OCI-LY7 (cell line): Measurements from ENCODE around the gene ICA1.

Source experiments
- EZH2phosphoT487 ChIP-seq: fragments of 200-600 bp; sonication (generic); IDR thresholded peaks from 2 replicates; pipeline ENCODE4 v1.6.1; 2018; ENCODE audit warnings: low read depth, borderline replicate concordance, mild to moderate bottlenecking, mixed run types, antibody characterized with exemption, low read length, moderate library complexity, mixed read lengths
- TF ChIP-seq, protein P1 (sequence below): fragments of 200-600 bp; sonication (generic); conservative IDR thresholded peaks from 2 replicates; pipeline ENCODE4 v1.5.1; 2014; ENCODE audit warnings: mild to moderate bottlenecking, antibody characterized with exemption, low read length, moderate library complexity, mixed read lengths

DNA sequence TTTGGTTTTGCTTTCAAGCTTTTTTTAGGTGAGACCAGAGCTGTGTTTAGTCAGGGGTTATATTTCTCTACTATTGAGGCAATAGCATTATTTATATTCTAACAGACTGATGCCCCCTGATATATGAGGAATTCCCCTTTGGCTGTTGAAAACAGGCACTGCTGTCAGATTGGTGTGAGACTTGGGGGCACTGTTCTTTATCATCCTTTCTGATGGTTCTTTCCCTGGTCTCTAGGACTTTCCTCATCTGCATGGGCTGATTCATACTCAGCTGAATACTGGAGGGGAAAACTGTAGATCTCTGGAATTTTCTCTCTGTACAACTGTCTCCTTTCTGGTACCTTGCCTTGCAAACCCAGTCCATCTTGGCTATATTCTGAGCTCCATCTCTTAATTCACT lies 10.0 kb upstream of the ICA1 start:
- TF ChIP-seq, protein P1, sequence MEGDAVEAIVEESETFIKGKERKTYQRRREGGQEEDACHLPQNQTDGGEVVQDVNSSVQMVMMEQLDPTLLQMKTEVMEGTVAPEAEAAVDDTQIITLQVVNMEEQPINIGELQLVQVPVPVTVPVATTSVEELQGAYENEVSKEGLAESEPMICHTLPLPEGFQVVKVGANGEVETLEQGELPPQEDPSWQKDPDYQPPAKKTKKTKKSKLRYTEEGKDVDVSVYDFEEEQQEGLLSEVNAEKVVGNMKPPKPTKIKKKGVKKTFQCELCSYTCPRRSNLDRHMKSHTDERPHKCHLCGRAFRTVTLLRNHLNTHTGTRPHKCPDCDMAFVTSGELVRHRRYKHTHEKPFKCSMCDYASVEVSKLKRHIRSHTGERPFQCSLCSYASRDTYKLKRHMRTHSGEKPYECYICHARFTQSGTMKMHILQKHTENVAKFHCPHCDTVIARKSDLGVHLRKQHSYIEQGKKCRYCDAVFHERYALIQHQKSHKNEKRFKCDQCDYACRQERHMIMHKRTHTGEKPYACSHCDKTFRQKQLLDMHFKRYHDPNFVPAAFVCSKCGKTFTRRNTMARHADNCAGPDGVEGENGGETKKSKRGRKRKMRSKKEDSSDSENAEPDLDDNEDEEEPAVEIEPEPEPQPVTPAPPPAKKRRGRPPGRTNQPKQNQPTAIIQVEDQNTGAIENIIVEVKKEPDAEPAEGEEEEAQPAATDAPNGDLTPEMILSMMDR: no peak
- TF ChIP-seq EZH2phosphoT487: no peak
